IPS DF 4.7 (cell line): ENCODE data around the gene ECEL1.
"Not testable (repeated sequence)": the region's sequence is repeated elsewhere in the genome, so short reads cannot be mapped to it uniquely, and the experiment has no call there.

Experiments used
- DNase-seq: peaks from one replicate; pipeline ENCODE4 v3.0.0-alpha.2; 2013; ENCODE audit warnings: low spot score; ENCODE audit errors: extremely low read depth

The ECEL1 gene

GRCh38 chr2:232443047-232443446 lies 44.6 kb downstream of the ECEL1 start:
- DNase-seq: not testable (repeated sequence)

- DNase-seq: not testable (repeated sequence)
These were observed 45.2 kb downstream of the ECEL1 start for GRCh38 chr2:232442431-232442830.

GRCh38 chr2:232441922-232442321 lies 45.7 kb downstream of the ECEL1 start:
- DNase-seq: not testable (repeated sequence)

- DNase-seq: no peak
These were observed 46.4 kb downstream of the ECEL1 start for GRCh38 chr2:232441147-232441651.

- not testable (repeated sequence) for DNase-seq
These were observed 47.2 kb downstream of the ECEL1 start for GRCh38 chr2:232440220-232441018.

GRCh38 chr2:232439758-232440135 lies 47.9 kb downstream of the ECEL1 start:
- no peak for DNase-seq

- no peak for DNase-seq
These were observed 48.5 kb downstream of the ECEL1 start for GRCh38 chr2:232438951-232439757.

GRCh38 chr2:232438091-232438490 lies 49.5 kb downstream of the ECEL1 start:
- no peak for DNase-seq

GRCh38 chr2:232437195-232437571 lies 50.5 kb downstream of the ECEL1 start:
- DNase-seq: no peak

- DNase-seq: no peak
These were observed 51.0 kb downstream of the ECEL1 start for GRCh38 chr2:232436381-232437194.

GRCh38 chr2:232435805-232436204 lies 51.8 kb downstream of the ECEL1 start:
- no peak for DNase-seq

- no peak for DNase-seq
These were observed 52.3 kb downstream of the ECEL1 start for GRCh38 chr2:232435375-232435648.

- DNase-seq: no peak
These were observed 52.9 kb downstream of the ECEL1 start for GRCh38 chr2:232434563-232435374.

GRCh38 chr2:232434091-232434490 lies 53.5 kb downstream of the ECEL1 start:
- no peak for DNase-seq

- DNase-seq: not testable (repeated sequence)
These were observed 54.0 kb downstream of the ECEL1 start for GRCh38 chr2:232433622-232434021.

GRCh38 chr2:232432598-232433184 lies 54.9 kb downstream of the ECEL1 start:
- no peak for DNase-seq

- no peak for DNase-seq
These were observed 55.7 kb downstream of the ECEL1 start for GRCh38 chr2:232431705-232432590.
